OCI-M1 (cell line): ENCODE measurements around the gene SLN.

ENCODE experiments used
- DNase-seq: peaks from one replicate; lab custom pipeline; 2025; lab: John Stamatoyannopoulos, UW

SLN gene

DNA sequence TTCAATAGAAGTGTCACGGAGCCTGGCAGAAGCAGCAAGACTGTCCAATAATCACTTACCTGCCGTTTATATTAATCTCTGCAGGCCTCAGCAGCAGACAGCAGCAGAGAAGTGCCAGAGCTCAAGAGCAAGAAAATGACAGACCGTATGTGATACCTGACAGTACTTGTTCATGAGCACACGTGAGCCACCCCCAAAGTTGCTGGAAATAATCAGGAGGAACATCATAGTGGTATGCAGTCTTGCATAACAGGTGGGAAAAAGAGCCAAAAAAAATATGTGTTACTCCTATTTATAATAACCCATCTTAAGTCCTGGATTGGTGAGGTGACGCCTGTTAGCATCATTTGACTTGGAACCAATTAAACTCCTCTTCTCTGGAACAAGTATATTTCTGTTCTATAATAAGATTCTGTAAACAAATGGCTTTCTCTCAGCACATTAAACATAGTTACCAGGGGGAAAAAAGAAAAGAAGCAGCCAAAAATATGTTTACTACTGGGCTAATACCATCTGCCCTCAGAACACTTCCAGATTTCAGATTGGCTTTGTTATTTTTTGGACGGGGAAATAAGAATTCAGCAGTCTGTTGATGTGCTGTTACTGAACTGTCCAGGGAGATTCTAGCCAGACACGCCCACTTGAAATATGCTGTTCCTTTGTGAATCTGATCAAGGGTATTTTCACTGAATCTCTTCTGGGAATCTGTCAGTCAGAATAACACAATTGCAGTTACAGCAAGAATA lies 7.9 kb upstream of the SLN start:
- no peak for DNase-seq

DNA sequence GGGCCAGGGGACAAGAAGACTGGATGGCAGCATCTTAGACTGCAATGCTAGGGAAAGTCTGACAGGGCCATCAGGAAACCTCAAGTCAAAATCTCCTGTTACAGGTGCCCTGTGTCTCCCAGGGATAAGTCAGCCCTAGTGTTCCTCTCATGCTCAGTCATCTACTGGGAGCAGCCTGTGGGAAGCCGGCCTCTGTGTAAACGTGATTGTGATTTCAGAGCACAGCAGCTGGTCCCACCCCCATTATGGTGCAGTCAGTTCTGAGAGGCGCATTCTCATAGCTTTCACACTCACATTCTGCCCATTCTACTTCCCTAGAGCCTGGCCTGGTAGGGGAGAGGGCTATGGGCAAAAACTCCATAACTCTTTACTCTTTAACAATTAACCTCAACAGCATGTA lies 7.2 kb upstream of the SLN start:
- DNase-seq: no peak

DNA sequence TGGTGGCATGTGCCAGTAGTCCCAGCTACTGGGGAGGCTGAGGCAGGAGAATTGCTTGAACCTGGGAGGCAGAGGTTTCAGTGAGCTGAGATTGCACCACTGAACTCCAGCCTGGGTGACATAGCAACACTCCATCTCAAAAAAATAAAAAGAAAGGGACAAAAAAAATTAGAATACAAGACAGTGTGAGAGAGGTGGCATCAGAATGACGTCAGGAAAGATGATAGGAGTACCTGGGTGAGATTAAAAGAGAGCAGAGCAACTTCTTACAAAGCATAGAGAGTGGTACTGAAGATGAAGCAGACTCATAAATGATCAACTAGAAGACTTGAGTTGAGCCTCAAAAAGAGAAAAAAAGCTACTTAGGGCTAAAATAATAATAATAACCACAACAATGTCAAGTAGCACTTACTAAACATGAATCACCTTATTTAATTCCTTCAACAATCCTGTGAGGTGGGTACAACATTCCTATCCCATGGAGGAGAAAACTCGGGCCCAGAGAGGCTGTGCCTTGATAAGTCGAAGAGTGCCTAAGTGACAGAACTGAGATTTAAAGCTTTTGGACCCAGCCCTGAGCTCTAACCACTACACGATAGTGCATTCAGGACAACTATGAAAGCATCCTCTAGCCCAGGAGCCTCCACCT lies 5.2 kb upstream of the SLN start:
- DNase-seq: no peak

GRCh38 chr11:107713009-107713408 lies 1.2 kb upstream of the SLN start:
- peak; percentile 30 for DNase-seq

DNA sequence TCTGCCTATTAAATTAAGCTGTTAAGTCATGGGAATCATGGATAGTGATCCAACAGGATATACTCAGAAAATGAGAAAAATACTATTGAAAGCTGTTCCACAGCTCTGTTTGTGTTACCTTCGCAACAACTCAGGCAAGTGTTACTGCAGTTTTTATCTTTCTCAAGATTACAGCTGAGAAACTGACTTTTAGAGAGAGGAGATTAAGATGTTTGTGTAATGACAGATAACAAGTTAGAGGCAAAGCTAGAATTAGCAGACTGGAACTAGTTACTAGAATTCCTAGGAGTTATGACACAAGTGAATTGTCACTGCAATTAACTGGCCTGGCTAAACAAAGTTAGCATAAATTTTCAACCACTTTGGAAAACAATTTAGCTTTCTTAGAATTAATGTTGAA lies 1.6 kb downstream of the SLN start:
- DNase-seq: no peak

- no peak for DNase-seq
Measured at GRCh38 chr11:107708792-107709191, 3.1 kb downstream of the SLN start.

- DNase-seq: no peak
Measured at GRCh38 chr11:107707807-107708206, 4.0 kb downstream of the SLN start.

GRCh38 chr11:107707215-107707671 lies 4.6 kb downstream of the SLN start:
- DNase-seq: no peak

DNA sequence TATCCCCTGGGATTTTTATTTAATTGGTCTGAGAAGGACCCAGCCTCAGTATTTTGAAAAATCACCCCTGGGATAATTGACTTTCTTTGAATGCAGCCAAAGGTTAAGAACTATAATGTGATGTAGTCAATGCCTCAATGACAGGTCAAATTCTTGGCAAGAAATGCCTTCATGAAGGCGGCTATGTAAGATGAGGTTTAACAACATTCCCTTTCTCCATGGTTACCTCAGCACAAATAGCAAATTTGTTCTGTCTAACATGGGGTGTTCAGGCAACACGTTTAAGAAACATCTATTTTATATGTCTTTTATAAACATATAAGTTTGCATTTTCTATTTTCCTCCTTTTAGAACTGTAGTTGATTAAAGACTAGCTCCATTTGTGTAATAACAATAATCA lies 5.3 kb downstream of the SLN start:
- no peak for DNase-seq

GRCh38 chr11:107705027-107705426 lies 6.8 kb downstream of the SLN start:
- DNase-seq: no peak

DNA sequence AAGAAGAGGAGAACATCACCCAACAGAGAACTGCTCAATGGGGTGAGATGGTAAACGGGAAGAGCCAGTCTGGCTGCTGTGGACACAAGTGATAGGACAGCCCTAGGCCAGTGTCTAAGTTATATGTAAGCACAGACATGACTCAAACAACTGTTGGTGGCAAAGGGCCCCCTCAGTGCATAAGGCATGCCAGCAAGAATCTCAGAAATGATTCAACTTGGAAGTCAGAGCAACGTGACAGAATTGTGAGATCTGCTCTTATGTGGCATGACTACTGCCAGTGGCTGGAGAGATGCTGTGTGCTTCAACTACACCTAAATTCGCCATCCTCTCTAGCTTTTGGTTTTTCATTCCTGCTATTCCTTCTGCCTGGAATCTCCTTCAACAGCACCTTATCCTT lies 7.4 kb downstream of the SLN start:
- DNase-seq: no peak

GRCh38 chr11:107702723-107703122 lies 9.1 kb downstream of the SLN start:
- no peak for DNase-seq

DNA sequence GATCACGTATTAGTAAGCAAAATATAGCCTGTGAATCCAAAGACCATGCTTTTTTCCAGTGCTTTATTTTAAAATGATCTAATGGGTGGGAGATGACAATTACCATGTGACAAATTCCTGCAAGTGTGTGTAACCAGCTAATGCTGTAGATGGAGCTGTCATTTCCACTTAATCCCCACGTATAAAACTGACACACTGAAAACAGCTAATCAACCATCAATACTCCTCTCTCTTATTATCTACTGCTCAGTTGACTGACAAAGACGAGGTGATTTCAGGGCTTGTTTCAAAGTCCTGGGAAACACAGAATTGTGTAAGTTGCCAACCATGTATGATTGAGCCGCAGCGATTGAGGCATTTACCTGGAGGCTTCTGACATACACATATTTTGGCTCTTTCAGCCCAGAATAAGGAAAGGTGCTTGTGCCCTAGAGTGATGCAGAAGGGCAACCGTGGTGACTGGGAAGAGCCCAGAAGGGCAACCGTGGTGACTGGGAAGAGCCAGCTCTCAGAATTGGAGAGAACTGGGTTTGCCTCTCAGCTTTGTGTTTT lies 9.7 kb downstream of the SLN start:
- DNase-seq: no peak

DNA sequence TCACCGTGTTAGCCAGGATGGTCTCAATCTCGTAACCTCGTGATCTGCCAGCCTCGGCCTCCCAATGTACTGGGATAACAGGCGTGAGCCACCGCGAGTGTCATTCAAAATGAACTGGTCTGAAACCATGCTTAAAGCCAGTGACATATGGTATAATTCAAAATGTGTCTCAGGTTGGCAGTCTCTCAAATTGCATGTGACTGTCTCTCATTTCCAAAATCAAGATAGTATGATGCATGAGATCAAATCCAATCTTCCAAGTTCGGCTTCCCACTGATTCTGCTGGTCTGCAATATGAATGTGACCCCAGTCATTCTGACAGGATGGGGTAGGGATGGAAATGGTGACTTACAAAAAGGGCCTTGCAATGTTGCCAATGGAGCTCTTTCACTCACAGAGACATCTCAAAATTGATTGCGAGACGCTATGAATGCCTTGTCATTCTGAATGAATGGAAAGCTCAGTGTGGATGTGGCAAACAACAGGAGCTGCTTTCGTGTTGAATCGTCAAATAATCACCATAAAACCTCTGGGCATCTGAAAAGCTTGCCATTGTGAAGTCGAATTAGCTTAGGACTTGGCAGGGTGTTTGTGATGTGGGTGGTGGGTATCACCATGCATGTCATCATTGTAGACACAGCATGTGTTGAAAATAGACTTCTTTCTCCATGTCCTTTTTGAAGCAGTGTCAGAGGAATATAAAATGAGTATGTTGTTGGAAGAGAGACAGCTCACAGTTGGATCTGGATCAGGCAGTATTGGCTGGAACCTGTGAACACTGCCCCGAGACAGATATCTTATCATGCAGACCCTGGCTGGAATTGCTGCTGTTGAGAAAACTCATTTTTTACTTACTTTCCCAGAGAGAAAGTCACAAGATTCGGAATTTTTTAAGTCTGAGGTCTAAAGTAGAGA lies 12.2 kb downstream of the SLN start:
- DNase-seq: no peak

DNA sequence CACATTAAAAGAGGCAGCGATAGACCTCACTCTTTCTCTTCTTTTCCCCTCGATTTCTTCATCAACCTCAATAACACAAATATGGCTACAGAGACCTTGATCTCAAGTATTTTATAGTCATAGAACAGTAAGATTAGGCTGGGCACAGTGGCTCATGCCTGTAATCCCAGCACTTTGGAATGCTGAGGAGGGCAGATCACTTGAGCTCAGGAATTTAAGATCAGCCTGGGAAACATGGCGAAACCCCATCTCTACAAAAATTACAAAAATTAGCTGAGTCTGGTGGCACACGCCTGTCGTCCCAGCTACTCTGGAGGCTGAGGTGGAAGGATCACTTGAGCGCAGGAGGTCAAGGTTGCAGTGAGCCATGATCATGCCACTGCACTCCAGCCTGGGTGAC lies 14.6 kb downstream of the SLN start:
- no peak for DNase-seq

GRCh38 chr11:107696140-107696539 lies 15.7 kb downstream of the SLN start:
- no peak for DNase-seq

DNA sequence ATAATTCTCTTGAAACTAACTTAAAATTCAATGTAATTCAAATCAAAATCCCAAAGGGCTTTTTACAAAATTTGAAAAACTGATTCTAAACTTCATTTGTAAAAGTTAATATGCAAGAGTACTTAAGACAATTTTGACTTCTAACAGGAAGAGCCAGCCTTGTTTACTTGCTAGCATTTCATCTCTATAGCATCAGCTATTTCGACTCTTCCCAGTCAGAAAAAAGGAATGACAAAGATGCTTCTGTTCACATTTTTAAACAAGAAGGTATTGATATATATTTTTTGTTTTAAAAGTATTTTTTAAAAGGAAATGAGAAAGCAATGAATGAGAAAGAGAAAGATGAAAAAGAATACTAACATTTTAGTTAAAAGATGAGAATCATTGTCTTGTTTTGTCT lies 16.4 kb downstream of the SLN start:
- no peak for DNase-seq

DNA sequence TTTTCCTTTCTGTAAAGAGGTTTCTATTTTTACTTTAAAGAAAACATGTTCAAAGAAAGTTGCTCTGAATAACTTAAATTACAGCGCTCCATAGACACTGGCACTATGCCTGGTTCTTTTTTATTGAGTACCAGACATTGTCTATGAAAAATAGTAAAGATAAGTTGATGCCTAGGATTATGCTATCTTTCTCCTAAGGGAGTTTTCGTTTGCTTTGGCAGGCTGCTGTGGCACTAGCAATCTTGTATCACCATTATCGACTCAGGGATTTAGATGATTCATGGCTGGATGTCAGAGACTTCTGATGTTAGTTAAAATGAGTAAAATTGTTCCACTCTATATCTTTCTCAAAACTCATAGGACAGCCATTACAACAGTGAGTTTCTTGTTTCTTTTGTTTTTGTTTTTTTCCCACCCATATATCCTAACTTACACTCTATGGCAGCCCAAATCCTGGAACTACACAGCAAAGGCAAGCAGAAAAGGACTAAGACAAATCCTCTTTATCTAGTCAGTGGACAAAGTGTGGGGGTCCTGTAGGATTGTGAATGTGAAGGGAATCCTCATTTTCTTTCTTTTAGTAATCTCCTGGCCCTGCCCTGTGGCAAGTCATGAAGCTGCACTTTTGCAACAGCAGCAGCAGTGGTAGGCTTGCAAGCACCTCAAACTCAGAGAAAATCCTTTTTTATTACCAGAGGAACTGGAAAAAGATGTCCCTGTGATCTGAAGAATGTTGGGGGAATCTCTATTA lies 20.7 kb downstream of the SLN start:
- DNase-seq: no peak

- peak; percentile 60 for DNase-seq
Measured at GRCh38 chr11:107689317-107690202, 22.3 kb downstream of the SLN start.

GRCh38 chr11:107688322-107688918 lies 23.4 kb downstream of the SLN start:
- no peak for DNase-seq
